Bronchial epithelial cell (primary cell): ENCODE measurements around the gene PCDH1. TPM values are rescaled to one million over a fixed set of nuclear protein-coding genes. Genes with fewer than 3 reads are reported as not detected.

Source experiments
- DNase-seq: peaks from one replicate; pipeline ENCODE4 v3.0.0-alpha.2; 2010; ENCODE audit warnings: low read depth
- FAIRE-seq: peaks from 2 replicates; lab custom pipeline; 2011; peaks lifted over from hg19 to GRCh38; lab: Jason Lieb, UNC
- H3K27me3 ChIP-seq: 2 replicates; pipeline ENCODE4 v1.5.1; 2011; ENCODE audit warnings: low read length; ENCODE audit not compliant: control insufficient read depth, insufficient read depth
- H3K36me3 ChIP-seq: 2 replicates; pipeline ENCODE4 v1.5.1; 2011; ENCODE audit warnings: low read length; ENCODE audit not compliant: control insufficient read depth, insufficient read depth
- H3K4me3 ChIP-seq: 2 replicates; pipeline ENCODE4 v1.5.1; 2011; ENCODE audit warnings: mild to moderate bottlenecking, low read depth, low read length, control low read depth
- CTCF ChIP-seq: IDR thresholded peaks from 2 replicates; pipeline ENCODE4 v1.5.1; 2011; ENCODE audit warnings: mild to moderate bottlenecking, moderate library complexity, low read length, control low read depth, inconsistent platforms; ENCODE audit not compliant: insufficient read depth, severe bottlenecking
- total RNA-seq: library from RNA; depleted of rRNA; stranded (reverse); fragments of >200 nt; gene quantifications from 2 replicates; pipeline ENCODE4 v1.2.1, GENCODE V29; 2014

The PCDH1 gene
- total RNA-seq, 1 donor from 2014 or later: 85.3 TPM

- peak; percentile 37 for TF ChIP-seq CTCF
- H3K36me3 ChIP-seq: no peaks in the 10 kb centered on the region
- peak; percentile 60 for FAIRE-seq
- DNase-seq: no peak
- H3K4me3 ChIP-seq: no peak overlapping the region
- peaks cover 2% of the 10 kb centered on the region for H3K27me3 ChIP-seq
Measured at GRCh38 chr5:141825791-141826560, 52.2 kb downstream of the PCDH1 start.

GRCh38 chr5:141825241-141825671 lies 53.0 kb downstream of the PCDH1 start:
- TF ChIP-seq CTCF: no peak
- H3K36me3 ChIP-seq: no peaks in the 10 kb centered on the region
- DNase-seq (no peak), FAIRE-seq (no peak)
- H3K4me3 ChIP-seq: no peak overlapping the region
- H3K27me3 ChIP-seq: peaks cover 2% of the 10 kb centered on the region

- Histone ChIP-seq H3K27me3 (peaks cover 2% of the 10 kb centered on the region), H3K4me3 (no peak overlapping the region), H3K36me3 (no peaks in the 10 kb centered on the region)
- DNase-seq (no peak), FAIRE-seq (no peak)
- no peak for TF ChIP-seq CTCF
Measured at GRCh38 chr5:141824717-141825116, 53.5 kb downstream of the PCDH1 start.

- no peak for TF ChIP-seq CTCF
- DNase-seq (no peak), FAIRE-seq (no peak)
- Histone ChIP-seq H3K36me3 (no peaks in the 10 kb centered on the region), H3K27me3 (peaks cover 2% of the 10 kb centered on the region), H3K4me3 (no peak overlapping the region)
Measured at GRCh38 chr5:141823056-141823455, 55.2 kb downstream of the PCDH1 start.

GRCh38 chr5:141822144-141822543 lies 56.1 kb downstream of the PCDH1 start:
- Histone ChIP-seq H3K4me3 (no peak overlapping the region), H3K27me3 (peaks cover 2% of the 10 kb centered on the region), H3K36me3 (no peaks in the 10 kb centered on the region)
- TF ChIP-seq CTCF: no peak
- DNase-seq (no peak), FAIRE-seq (peak; percentile 28)
